Cardiac muscle cell (in vitro differentiated cells and primary cell): Measurements from ENCODE around the gene KCNH1. TPM values are rescaled to one million over a fixed set of nuclear protein-coding genes. Genes with fewer than 3 reads are reported as not detected.

Experiments used
- DNase-seq, 2 donors: peaks; one replicate each; pipeline versions ENCODE4 v3.0.0 to v3.0.0-alpha.2; 2010 to 2017; ENCODE audit warnings: low read depth in 1 of 2, low spot score in 1 of 2
- H3K27ac ChIP-seq: fragments of 200-600 bp; sonication (generic); 2 replicates; pipeline ENCODE4 v1.5.1; 2016
- H3K27me3 ChIP-seq: fragments of 200-600 bp; sonication (generic); 2 replicates; pipeline ENCODE4 v1.6.0; 2016; ENCODE audit warnings: control low read depth
- H3K36me3 ChIP-seq: fragments of 200-600 bp; sonication (generic); 2 replicates; pipeline ENCODE4 v1.5.1; 2016; ENCODE audit warnings: control low read depth
- H3K4me1 ChIP-seq: fragments of 200-600 bp; sonication (generic); 2 replicates; pipeline ENCODE4 v1.8.1; 2017; ENCODE audit warnings: low read depth, mild to moderate bottlenecking, mixed run types
- H3K4me3 ChIP-seq: fragments of 200-600 bp; sonication (generic); 2 replicates; pipeline ENCODE4 v1.5.1; 2016; ENCODE audit warnings: mild to moderate bottlenecking
- H3K9me3 ChIP-seq: fragments of 200-600 bp; sonication (generic); 2 replicates; pipeline ENCODE4 v1.5.1; 2017; ENCODE audit warnings: low read depth, mild to moderate bottlenecking, control low read depth
- polyA plus RNA-seq: library from polyadenylated mRNA; unstranded; fragments of >200 nt; fragmentation: Nextera tagmentation; extraction: Ambion mirVana; gene quantifications from 2 replicates; pipeline ENCODE4 v1.2.1, GENCODE V29; 2016
- total RNA-seq: library from RNA; depleted of rRNA; stranded (reverse); fragments of >200 nt; gene quantifications from 2 replicates; pipeline ENCODE4 v1.2.3, GENCODE V29; 2016
- TF ChIP-seq, protein P1 (sequence below): IDR thresholded peaks from 2 replicates; pipeline ENCODE4 v1.5.1; 2012; ENCODE audit warnings: low read depth, mild to moderate bottlenecking, low read length

The KCNH1 gene
- total and polyA plus RNA-seq, 2 experiments from 2014 or later: 0.54 TPM; not detected in 1

DNA sequence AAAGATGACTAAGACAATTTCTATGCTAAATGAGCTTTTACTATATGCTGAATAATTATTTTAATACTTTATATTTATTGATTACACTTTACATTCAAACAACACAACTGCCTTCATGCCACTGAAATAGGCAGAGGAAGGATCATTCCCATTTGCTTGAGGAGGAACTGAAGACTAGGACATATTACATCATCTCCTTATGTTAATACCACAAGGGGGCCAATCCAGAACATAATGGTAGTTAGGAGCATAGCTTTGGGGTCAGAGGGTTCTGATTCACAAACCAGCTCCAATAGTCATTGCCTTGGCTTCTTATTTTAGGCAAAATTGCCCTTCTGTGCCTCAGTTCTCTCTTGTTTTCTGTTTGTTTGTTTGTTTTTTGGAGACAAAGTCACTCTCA lies 306.5 kb downstream of the KCNH1 start:
- no peaks in the 10 kb centered on the region for H3K4me1 ChIP-seq
- DNase-seq: no peak

DNA sequence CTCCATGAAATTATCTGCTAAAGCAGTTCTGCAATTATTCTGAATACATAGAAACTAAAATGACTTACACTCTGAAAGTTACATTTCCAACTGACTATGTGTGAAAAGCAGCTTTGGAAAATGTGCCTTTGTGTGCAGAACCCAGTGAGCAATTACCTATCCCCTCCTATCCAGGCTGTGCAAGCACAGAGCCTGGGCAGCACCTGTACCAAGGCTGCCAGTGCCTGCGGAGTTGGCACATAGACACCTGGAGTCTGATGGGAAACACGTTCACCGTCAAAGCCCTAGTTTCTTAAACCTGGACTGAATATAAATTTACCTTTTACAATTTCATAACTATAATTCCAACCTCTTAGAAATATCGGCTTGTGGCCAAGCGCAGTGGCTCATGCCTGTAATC lies 307.3 kb downstream of the KCNH1 start:
- Histone ChIP-seq H3K4me1 (no peaks in the 10 kb centered on the region), H3K9me3 (no peaks in the 10 kb centered on the region), H3K36me3 (no peaks in the 10 kb centered on the region), H3K4me3 (no peak overlapping the region), H3K27ac (no peak overlapping the region), H3K27me3 (no peaks in the 10 kb centered on the region)
- no peak for DNase-seq
- TF ChIP-seq, protein P1, sequence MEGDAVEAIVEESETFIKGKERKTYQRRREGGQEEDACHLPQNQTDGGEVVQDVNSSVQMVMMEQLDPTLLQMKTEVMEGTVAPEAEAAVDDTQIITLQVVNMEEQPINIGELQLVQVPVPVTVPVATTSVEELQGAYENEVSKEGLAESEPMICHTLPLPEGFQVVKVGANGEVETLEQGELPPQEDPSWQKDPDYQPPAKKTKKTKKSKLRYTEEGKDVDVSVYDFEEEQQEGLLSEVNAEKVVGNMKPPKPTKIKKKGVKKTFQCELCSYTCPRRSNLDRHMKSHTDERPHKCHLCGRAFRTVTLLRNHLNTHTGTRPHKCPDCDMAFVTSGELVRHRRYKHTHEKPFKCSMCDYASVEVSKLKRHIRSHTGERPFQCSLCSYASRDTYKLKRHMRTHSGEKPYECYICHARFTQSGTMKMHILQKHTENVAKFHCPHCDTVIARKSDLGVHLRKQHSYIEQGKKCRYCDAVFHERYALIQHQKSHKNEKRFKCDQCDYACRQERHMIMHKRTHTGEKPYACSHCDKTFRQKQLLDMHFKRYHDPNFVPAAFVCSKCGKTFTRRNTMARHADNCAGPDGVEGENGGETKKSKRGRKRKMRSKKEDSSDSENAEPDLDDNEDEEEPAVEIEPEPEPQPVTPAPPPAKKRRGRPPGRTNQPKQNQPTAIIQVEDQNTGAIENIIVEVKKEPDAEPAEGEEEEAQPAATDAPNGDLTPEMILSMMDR: no peak

More for the DNA sequence above, 306.5 kb downstream of the KCNH1 start:
- TF ChIP-seq, protein P1: no peak
- Histone ChIP-seq H3K4me3 (no peak overlapping the region), H3K27me3 (no peaks in the 10 kb centered on the region), H3K27ac (no peak overlapping the region), H3K9me3 (no peaks in the 10 kb centered on the region), H3K36me3 (no peaks in the 10 kb centered on the region)

DNA sequence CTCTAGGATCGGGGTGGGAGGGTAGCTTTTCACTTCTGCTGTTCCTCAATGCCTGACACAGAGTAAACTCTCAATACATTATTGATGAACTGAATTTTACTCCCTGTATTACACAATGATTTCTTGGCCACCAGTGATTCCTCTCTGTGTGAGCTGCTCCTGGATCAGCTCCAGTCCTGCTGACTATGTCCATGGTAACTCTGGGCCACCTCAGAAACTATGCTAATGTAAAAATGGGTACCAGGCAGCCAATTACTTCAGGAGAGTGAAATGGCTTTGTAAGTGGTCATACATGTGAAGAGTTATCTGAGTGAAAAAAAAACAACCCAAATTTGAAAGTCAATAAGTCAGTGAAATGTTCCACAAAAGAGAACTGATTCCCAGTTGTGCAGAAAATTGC lies 311.0 kb downstream of the KCNH1 start:
- no peak overlapping the region for H3K4me3 ChIP-seq
- no peaks in the 10 kb centered on the region for H3K36me3 ChIP-seq
- DNase-seq: no peak
- no peaks in the 10 kb centered on the region for H3K4me1 ChIP-seq
- H3K27ac ChIP-seq: no peak overlapping the region
- H3K27me3 ChIP-seq: no peaks in the 10 kb centered on the region
- TF ChIP-seq, protein P1: no peak
- H3K9me3 ChIP-seq: no peaks in the 10 kb centered on the region

DNA sequence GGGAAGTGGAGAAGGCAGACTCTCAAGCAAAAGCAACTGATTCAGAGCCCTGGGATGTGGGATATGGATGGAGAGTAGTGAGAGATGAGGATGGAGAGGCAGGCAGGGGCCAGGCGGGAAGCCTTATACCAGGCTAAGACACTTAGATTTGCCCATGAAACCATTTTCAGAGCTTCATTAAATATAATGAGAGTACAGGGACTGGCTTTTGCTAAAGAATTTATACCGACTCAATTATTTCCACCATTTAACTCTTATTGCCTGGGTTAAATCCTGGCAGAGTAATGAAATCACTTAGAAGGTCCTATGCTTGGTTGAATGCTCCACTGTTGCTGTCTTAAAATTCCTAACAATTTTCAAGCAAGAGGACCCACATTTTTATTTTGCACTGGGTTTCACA lies 311.7 kb downstream of the KCNH1 start:
- H3K27me3 ChIP-seq: no peaks in the 10 kb centered on the region
- no peak overlapping the region for H3K27ac ChIP-seq
- no peak for DNase-seq
- no peaks in the 10 kb centered on the region for H3K9me3 ChIP-seq
- TF ChIP-seq, protein P1: no peak
- no peak overlapping the region for H3K4me3 ChIP-seq
- no peaks in the 10 kb centered on the region for H3K36me3 ChIP-seq
- H3K4me1 ChIP-seq: no peaks in the 10 kb centered on the region

DNA sequence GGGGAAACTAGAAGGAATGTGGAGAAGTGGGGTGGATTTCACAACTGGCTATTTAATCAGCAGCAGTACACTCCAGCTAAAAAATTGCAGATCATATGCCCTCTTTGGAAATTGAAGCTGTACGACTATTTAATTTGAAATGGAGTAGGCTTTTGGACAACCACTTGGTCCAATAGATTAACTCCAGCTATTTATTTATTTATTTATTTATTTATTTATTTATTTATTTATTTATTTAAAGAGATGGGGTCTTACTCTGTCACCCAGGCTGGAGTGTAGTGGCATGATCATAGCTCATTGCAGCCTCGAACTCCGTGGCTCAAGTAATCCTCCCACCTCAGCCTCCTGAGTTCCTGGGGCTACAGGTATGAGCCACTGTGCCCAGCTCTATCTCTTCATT lies 312.3 kb downstream of the KCNH1 start:
- Histone ChIP-seq H3K9me3 (no peaks in the 10 kb centered on the region), H3K36me3 (no peaks in the 10 kb centered on the region), H3K4me3 (no peak overlapping the region), H3K27ac (no peak overlapping the region), H3K4me1 (no peaks in the 10 kb centered on the region), H3K27me3 (no peaks in the 10 kb centered on the region)
- TF ChIP-seq, protein P1: no peak
- no peak for DNase-seq

DNA sequence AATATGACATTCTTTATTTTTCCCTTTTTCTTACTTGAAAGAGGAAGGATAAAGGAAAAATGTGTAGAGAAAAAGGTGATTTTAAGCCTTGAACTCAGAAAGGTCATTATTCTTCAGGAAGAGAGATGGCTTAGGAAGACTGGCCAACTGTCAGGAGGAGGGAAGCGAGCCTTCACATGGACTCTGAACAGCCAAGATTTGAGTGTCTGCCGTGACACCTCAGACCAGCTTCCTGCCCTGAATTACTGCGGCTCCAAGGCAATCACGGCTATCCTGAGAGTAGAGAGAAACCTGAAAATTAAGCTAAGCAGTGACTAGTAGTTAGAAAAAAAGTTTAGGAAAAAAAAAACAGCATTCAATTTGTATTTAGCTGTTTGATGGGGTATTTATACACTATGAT lies 314.7 kb downstream of the KCNH1 start:
- no peak for DNase-seq
- no peaks in the 10 kb centered on the region for H3K9me3 ChIP-seq
- no peak overlapping the region for H3K4me3 ChIP-seq
- TF ChIP-seq, protein P1: no peak
- peaks cover 15% of the 10 kb centered on the region for H3K4me1 ChIP-seq
- no peak overlapping the region for H3K27ac ChIP-seq
- no peaks in the 10 kb centered on the region for H3K36me3 ChIP-seq
- no peaks in the 10 kb centered on the region for H3K27me3 ChIP-seq
